Liver (tissue), 9 donors: ENCODE measurements around the gene KCND2. TPM values are rescaled to one million over a fixed set of nuclear protein-coding genes. Genes with fewer than 3 reads are reported as not detected.

ENCODE experiments used
- DNase-seq: peaks from one replicate; pipeline ENCODE4 v3.0.0-alpha.2; 2017; ENCODE audit warnings: low spot score
- H3K27ac ChIP-seq, 2 donors: one replicate each; pipeline ENCODE4 v1.7.0; 2013; ENCODE audit warnings: inconsistent platforms in 2 of 2, low read length in 2 of 2, control low read depth in 1 of 2, low read depth in 1 of 2, mild to moderate bottlenecking in 1 of 2
- H3K27me3 ChIP-seq, 4 donors: one replicate each; pipeline versions ENCODE4 v1.6.1 to v1.7.0; 2013; ENCODE audit warnings: low read length in 3 of 4, inconsistent platforms in 1 of 4, mild to moderate bottlenecking in 1 of 4, moderate library complexity in 1 of 4; ENCODE audit not compliant: control insufficient read depth in 4 of 4, insufficient read depth in 4 of 4
- H3K36me3 ChIP-seq, 4 donors: one replicate each; pipeline versions ENCODE4 v1.6.1 to v1.7.0; 2013; ENCODE audit warnings: low read length in 3 of 4, mild to moderate bottlenecking in 3 of 4, low read depth in 1 of 4, moderate library complexity in 1 of 4; ENCODE audit not compliant: control insufficient read depth in 4 of 4, insufficient read depth in 3 of 4
- H3K4me1 ChIP-seq, 4 donors: one replicate each; pipeline versions ENCODE4 v1.6.1 to v1.7.0; 2013; ENCODE audit warnings: low read length in 3 of 4, mild to moderate bottlenecking in 3 of 4, moderate library complexity in 1 of 4; ENCODE audit not compliant: control insufficient read depth in 4 of 4, insufficient read depth in 4 of 4
- H3K4me3 ChIP-seq, 3 donors: one replicate each; pipeline versions ENCODE4 v1.6.1 to v1.7.0; 2013; ENCODE audit warnings: low read length in 3 of 3, control low read depth in 1 of 3, low read depth in 1 of 3, mild to moderate bottlenecking in 1 of 3
- H3K9ac ChIP-seq, 2 donors: one replicate each; pipeline ENCODE4 v1.7.0; 2013; ENCODE audit warnings: low read length in 2 of 2, mild to moderate bottlenecking in 2 of 2, moderate library complexity in 2 of 2, control low read depth in 1 of 2, low read depth in 1 of 2
- H3K9me3 ChIP-seq, 4 donors: one replicate each; pipeline versions ENCODE4 v1.6.1 to v1.7.0; 2013; ENCODE audit warnings: low read length in 3 of 4; ENCODE audit not compliant: control insufficient read depth in 4 of 4
- EGR1 ChIP-seq, 2 donors: IDR thresholded peaks; 2 replicates each; pipeline ENCODE4 v1.6.1; 2016 to 2018; ENCODE audit warnings: antibody characterized with exemption in 2 of 2, low read depth in 2 of 2
- FOXA1 ChIP-seq: IDR thresholded peaks from 2 replicates; pipeline ENCODE4 v1.6.1; 2016; ENCODE audit warnings: antibody characterized with exemption
- FOXA2 ChIP-seq: IDR thresholded peaks from 2 replicates; pipeline ENCODE4 v1.6.1; 2016; ENCODE audit warnings: antibody characterized with exemption
- GABPA ChIP-seq, 2 donors: IDR thresholded peaks in 1 of 2; conservative IDR thresholded peaks in 1 of 2; 2 replicates each; pipeline ENCODE4 v1.6.1; 2016; ENCODE audit warnings: antibody characterized with exemption in 2 of 2, mild to moderate bottlenecking in 1 of 2, moderate library complexity in 1 of 2
- HNF4A ChIP-seq, 2 donors: conservative IDR thresholded peaks; 2 replicates each; pipeline ENCODE4 v1.6.1; 2016; ENCODE audit warnings: antibody characterized with exemption in 2 of 2, mild to moderate bottlenecking in 2 of 2
- HNF4G ChIP-seq: IDR thresholded peaks from 2 replicates; pipeline ENCODE4 v1.6.1; 2016; ENCODE audit warnings: antibody characterized with exemption
- JUND ChIP-seq, 2 donors: IDR thresholded peaks; 2 replicates each; pipeline ENCODE4 v1.6.1; 2016; ENCODE audit warnings: antibody characterized with exemption in 2 of 2
- RAD21 ChIP-seq, 2 donors: IDR thresholded peaks; 2 replicates each; pipeline ENCODE4 v1.6.1; 2016; ENCODE audit warnings: antibody characterized with exemption in 2 of 2, mild to moderate bottlenecking in 2 of 2
- RXRA ChIP-seq, 2 donors: IDR thresholded peaks; 2 replicates each; pipeline ENCODE4 v1.6.1; 2017 to 2018; ENCODE audit warnings: antibody characterized with exemption in 2 of 2, mild to moderate bottlenecking in 1 of 2
- SP1 ChIP-seq: IDR thresholded peaks from 2 replicates; pipeline ENCODE4 v1.6.1; 2018; ENCODE audit warnings: antibody characterized with exemption, mild to moderate bottlenecking
- TAF1 ChIP-seq: conservative IDR thresholded peaks from 2 replicates; pipeline ENCODE4 v1.6.1; 2016; ENCODE audit warnings: antibody characterized with exemption, mild to moderate bottlenecking
- YY1 ChIP-seq: IDR thresholded peaks from 2 replicates; pipeline ENCODE4 v1.6.1; 2016; ENCODE audit warnings: antibody characterized with exemption, mild to moderate bottlenecking
- WGBS: extraction: QIAGEN DNeasy Blood & Tissue Kit; methylation state at CpG from one replicate; pipeline ENCODE4 v1.1.7; 2013; 5-methylcytosine and 5-hydroxymethylcytosine counted together
- polyA plus RNA-seq, 2 donors: library from polyadenylated mRNA; stranded (reverse) in 1 of 2; unstranded in 1 of 2; fragments of 200-250 nt in 1 of 2; fragments of >200 nt in 1 of 2; fragmentation: Nextera tagmentation in 1 of 2; extraction: Ambion mirVana in 1 of 2; gene quantifications; one replicate each; pipeline versions ENCODE4 v1.2.1 to v1.2.3, GENCODE V29; 2013 to 2015
- total RNA-seq, 2 donors: library from RNA; depleted of rRNA; stranded (reverse); fragments of >200 nt; gene quantifications; one replicate each; pipeline ENCODE4 v1.2.3, GENCODE V29; 2014
- TF ChIP-seq, protein P1 (sequence below): IDR thresholded peaks from 2 replicates; pipeline ENCODE4 v1.6.1; 2016; ENCODE audit warnings: antibody characterized with exemption
- TF ChIP-seq, protein P2 (sequence below): IDR thresholded peaks from 2 replicates; pipeline ENCODE4 v1.6.1; 2016; ENCODE audit warnings: antibody characterized with exemption
- TF ChIP-seq, protein P3 (sequence below): IDR thresholded peaks from 2 replicates; pipeline ENCODE4 v1.6.1; 2016; ENCODE audit warnings: antibody characterized with exemption, mild to moderate bottlenecking
- donor health status: healthy.
- donor health status: healthy.
- donor health status: healthy.
- donor health status: healthy.
- donor health status: healthy.

KCND2 gene
- total and polyA plus RNA-seq, 4 donors: 0.02 to 0.22 (median 0.07) TPM

DNA sequence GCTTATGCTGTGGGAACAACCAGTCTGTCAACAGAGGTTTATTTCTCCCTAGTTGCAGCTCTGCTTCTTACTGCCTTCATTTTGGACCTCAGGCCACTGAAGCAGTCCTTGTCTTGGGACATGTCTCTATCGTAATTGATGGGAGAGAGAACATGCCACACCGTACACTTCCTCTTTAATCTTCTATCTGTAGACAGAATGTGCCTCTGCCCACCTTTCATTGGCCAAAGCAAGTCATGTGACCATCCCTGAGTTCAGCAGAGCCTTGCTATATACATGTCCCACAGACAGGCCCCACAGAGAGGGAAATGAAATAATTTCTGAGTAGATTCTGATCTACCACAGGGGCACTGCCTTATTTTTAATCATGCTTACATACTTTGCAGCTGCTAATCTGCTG is 98.0 kb downstream of the KCND2 start:
- Histone ChIP-seq H3K4me1 (no peaks in the 10 kb centered on the region), H3K36me3 (no peaks in the 10 kb centered on the region), H3K4me3 (no peak overlapping the region), H3K9ac (no peak overlapping the region), H3K27me3 (peaks cover 0 to 2% (median 0%) of the 10 kb centered on the region in 4 donors), H3K27ac (no peak overlapping the region), H3K9me3 (peaks cover 0 to 2% (median 0%) of the 10 kb centered on the region in 4 donors)
- 73% methylated on average over 2 of the region's 2 CpGs for WGBS
- DNase-seq: no peak
- no peak for TF ChIP-seq EGR1 (IDR thresholded peaks at IDR 0.05; ENCODE audit: low read depth in 2 of 2)
- TF ChIP-seq SP1: no peak
- no peak for TF ChIP-seq JUND (IDR thresholded peaks at IDR 0.05)
- no peak for TF ChIP-seq HNF4A (conservative IDR thresholded peaks at IDR 0.05)
- no peak for TF ChIP-seq RAD21 (IDR thresholded peaks at IDR 0.05)
- TF ChIP-seq GABPA (IDR thresholded peaks at IDR 0.05 in 1 of 2, conservative IDR thresholded peaks at IDR 0.05 in 1 of 2): no peak
- TF ChIP-seq, protein P1, sequence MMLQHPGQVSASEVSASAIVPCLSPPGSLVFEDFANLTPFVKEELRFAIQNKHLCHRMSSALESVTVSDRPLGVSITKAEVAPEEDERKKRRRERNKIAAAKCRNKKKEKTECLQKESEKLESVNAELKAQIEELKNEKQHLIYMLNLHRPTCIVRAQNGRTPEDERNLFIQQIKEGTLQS: no peak
- no peak for TF ChIP-seq HNF4G
- TF ChIP-seq, protein P2, sequence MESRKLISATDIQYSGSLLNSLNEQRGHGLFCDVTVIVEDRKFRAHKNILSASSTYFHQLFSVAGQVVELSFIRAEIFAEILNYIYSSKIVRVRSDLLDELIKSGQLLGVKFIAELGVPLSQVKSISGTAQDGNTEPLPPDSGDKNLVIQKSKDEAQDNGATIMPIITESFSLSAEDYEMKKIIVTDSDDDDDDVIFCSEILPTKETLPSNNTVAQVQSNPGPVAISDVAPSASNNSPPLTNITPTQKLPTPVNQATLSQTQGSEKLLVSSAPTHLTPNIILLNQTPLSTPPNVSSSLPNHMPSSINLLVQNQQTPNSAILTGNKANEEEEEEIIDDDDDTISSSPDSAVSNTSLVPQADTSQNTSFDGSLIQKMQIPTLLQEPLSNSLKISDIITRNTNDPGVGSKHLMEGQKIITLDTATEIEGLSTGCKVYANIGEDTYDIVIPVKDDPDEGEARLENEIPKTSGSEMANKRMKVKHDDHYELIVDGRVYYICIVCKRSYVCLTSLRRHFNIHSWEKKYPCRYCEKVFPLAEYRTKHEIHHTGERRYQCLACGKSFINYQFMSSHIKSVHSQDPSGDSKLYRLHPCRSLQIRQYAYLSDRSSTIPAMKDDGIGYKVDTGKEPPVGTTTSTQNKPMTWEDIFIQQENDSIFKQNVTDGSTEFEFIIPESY: no peak
- TF ChIP-seq TAF1: no peak
- no peak for TF ChIP-seq YY1
- TF ChIP-seq RXRA (IDR thresholded peaks at IDR 0.05): no peak
- no peak for TF ChIP-seq FOXA1
- TF ChIP-seq FOXA2: no peak

DNA sequence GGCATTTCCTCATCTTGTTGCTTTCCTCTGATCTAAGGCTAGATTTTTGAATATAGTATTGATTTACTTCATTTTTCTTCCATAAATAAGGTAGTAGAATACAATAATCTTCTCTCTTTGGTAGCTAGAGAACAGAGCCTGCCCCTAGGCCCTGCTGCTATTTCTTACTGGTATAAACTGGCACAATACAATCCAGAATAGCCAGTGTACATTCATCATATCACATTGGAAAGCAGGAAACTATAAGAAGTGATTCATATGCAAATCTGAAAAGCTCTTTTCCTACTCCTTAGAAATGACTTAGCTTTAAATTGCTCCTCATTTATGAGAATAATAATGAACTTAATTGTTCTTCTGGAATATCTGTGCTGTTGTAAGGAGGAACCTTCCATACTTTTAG is 100.2 kb downstream of the KCND2 start:
- Histone ChIP-seq H3K27me3 (peaks cover 0 to 2% (median 0%) of the 10 kb centered on the region in 4 donors), H3K4me3 (no peak overlapping the region), H3K27ac (no peak overlapping the region), H3K36me3 (no peaks in the 10 kb centered on the region), H3K4me1 (no peaks in the 10 kb centered on the region), H3K9me3 (peaks cover 0 to 2% (median 0%) of the 10 kb centered on the region in 4 donors), H3K9ac (no peak overlapping the region)
- DNase-seq: no peak
- TF ChIP-seq RXRA (IDR thresholded peaks at IDR 0.05) (no peak), GABPA (IDR thresholded peaks at IDR 0.05 in 1 of 2, conservative IDR thresholded peaks at IDR 0.05 in 1 of 2) (no peak), TAF1 (no peak), SP1 (no peak), FOXA2 (no peak), RAD21 (IDR thresholded peaks at IDR 0.05) (no peak), JUND (IDR thresholded peaks at IDR 0.05) (no peak), FOXA1 (no peak)
- TF ChIP-seq, protein P3, sequence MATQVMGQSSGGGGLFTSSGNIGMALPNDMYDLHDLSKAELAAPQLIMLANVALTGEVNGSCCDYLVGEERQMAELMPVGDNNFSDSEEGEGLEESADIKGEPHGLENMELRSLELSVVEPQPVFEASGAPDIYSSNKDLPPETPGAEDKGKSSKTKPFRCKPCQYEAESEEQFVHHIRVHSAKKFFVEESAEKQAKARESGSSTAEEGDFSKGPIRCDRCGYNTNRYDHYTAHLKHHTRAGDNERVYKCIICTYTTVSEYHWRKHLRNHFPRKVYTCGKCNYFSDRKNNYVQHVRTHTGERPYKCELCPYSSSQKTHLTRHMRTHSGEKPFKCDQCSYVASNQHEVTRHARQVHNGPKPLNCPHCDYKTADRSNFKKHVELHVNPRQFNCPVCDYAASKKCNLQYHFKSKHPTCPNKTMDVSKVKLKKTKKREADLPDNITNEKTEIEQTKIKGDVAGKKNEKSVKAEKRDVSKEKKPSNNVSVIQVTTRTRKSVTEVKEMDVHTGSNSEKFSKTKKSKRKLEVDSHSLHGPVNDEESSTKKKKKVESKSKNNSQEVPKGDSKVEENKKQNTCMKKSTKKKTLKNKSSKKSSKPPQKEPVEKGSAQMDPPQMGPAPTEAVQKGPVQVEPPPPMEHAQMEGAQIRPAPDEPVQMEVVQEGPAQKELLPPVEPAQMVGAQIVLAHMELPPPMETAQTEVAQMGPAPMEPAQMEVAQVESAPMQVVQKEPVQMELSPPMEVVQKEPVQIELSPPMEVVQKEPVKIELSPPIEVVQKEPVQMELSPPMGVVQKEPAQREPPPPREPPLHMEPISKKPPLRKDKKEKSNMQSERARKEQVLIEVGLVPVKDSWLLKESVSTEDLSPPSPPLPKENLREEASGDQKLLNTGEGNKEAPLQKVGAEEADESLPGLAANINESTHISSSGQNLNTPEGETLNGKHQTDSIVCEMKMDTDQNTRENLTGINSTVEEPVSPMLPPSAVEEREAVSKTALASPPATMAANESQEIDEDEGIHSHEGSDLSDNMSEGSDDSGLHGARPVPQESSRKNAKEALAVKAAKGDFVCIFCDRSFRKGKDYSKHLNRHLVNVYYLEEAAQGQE: no peak
- TF ChIP-seq, protein P2: no peak
